Activated CD4-positive, alpha-beta T cell treated with anti-CD3 and anti-CD28 coated beads for 24 hours (primary cell): ENCODE results near the gene KCTD16.

Experiments used
- DNase-seq, 2 donors: peaks; one replicate each; pipeline ENCODE4 v3.0.0-alpha.2; 2020; ENCODE audit warnings: low read depth in 2 of 2

KCTD16 gene

GRCh38 chr5:144207875-144208444 is 37.3 kb downstream of the KCTD16 start:
- DNase-seq = no peak

DNA sequence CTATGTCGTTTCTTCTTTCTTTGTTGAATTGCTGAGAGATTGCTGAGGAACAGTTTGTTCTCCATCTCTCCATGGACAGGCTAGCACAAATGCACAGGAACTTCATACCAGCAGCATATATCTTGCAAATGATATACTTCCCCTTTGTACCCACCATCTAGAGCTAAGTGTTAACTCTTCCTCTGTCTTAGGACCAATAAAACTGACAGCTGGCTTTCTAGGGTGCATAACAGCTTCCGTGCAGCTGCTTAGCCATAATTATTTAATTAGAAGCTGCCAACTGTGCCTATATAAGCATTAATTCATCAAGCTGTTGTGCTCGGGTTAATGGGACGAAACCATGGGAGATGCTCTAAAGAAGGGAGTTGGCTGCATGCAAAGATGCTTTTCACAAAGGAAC is 38.7 kb downstream of the KCTD16 start:
- no peak for DNase-seq

DNA sequence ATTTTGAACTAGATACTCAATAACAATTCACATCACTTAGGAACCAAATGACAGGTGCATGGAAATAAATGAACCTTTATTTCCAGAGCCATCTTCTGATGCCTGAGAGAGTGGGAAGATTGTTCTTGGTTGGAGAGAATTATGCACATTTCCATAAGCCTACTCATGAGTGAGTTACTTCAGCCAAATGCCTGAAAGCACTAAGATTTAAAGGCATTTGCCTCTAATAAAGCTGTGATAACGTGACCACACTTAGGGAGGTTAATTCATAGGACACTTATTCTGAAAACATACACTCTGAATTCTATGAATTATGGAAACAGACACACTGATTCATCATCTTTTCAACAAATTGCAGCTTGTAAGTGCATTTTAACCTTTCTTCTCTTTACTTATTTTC is 40.0 kb downstream of the KCTD16 start:
- no peak for DNase-seq

DNA sequence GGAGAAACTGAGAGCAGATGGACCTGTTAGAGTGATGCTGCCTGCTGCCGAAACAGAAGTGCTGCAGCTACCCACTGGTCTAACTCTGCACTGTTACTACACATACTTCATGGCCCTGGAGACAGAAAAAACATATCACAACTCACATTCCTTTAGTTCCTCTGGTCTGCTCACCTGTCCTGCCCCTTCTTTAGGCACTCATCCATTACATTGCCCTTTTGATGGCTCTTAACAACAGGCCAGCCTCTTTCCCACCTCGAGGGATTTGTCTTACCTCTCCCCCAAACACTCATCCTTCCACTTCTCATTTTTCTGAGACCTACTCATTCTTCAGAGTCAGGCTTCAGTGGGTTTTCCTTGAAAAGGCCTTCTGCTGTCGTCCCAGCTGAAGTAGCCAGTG is 49.2 kb downstream of the KCTD16 start:
- DNase-seq = no peak

GRCh38 chr5:144227363-144227999 is 56.8 kb downstream of the KCTD16 start:
- no peak for DNase-seq

GRCh38 chr5:144230806-144231205 is 60.1 kb downstream of the KCTD16 start:
- DNase-seq = no peak

DNA sequence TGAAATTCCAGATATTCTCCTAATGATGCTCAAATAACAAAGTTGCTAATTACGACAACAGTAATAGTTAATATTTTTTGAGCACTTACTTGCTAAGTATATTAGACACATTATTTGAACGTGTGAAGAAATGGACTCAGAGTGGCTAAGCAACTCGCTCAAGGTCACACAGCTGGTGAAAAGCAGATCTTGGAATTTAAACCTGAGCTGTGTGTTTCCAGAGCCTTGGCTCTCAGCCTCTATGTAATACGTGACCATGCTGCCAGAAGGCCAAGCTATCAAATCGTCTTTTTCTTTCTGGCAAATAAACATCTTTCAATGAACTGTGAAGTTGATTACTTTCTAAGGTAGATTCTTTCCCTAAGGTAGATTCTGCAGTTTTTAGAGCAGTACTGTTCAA is 61.6 kb downstream of the KCTD16 start:
- DNase-seq = no peak

DNA sequence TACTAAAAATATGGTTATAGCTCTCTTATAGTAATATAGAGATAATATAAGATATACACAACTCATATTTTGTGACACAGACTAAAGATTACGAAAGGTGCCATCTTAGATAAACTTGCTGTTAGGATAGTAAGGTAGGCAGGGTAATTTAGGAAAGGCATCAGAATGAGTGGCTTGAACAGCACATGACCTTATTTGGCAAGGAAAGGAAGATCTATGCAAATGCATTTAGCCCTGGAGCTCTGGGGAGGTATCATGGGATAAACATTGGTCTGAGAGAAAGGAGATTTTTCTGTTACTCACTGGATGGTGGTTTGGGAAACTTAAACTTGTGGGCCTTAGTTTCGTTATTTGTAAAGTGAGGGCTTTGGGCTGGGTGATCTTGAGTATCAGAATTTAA is 65.8 kb downstream of the KCTD16 start:
- DNase-seq = no peak

DNA sequence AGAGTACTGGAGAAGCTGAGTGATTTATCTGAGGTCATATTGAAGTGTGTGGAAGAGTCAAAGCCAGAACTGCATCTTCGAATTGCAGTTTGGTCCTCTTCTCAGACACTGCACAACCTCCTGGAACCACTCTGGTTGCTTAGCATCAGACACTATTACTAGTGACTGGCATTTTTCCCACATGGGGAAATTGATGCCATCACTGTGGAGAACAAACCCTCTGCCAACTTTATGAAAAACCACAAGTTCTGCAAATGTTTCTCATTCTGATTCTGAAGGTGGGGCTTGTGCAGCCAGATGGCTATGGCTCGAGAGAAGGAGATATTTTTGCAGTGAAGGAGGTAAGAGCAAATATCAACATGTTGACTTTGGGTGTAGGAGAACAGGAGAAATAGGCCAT is 67.2 kb downstream of the KCTD16 start:
- DNase-seq = no peak

DNA sequence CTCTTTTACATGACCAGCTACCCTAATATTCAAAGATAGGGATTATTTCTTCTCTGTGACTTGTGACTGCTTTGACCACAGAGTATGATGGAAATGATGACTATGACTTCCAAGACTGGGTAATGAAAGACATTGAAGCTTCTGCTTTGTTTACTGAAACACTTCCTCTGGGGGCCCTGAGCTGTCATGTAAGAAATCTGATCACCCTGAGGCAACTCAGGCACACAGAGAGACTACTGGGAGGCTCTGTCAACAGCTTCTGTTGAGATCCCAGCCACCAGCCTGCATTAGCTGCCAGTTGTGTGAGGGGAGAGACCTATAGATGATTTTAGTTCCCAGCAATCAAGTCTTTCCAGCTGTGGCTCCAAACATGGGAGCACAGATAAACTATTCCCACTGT is 76.5 kb downstream of the KCTD16 start:
- DNase-seq = no peak

DNA sequence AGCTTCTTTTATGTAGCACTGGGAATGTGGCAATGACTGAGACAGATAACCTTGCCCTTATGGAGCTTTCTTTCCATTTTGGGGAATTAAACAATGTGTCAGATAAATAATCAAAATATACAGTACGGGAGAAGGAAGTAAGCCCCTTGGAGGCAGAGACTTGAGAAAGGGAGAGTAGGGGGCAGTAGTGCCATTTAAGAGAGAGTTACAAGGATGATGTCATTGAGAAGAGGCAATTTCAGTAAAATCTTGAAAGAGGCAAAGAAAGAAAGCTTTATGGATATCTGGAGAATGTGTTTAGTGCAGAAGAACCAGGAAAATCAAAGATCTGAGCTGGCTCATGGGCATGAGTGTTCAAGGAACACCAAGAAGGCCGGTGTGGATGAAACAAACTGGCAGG is 77.3 kb downstream of the KCTD16 start:
- DNase-seq = no peak

DNA sequence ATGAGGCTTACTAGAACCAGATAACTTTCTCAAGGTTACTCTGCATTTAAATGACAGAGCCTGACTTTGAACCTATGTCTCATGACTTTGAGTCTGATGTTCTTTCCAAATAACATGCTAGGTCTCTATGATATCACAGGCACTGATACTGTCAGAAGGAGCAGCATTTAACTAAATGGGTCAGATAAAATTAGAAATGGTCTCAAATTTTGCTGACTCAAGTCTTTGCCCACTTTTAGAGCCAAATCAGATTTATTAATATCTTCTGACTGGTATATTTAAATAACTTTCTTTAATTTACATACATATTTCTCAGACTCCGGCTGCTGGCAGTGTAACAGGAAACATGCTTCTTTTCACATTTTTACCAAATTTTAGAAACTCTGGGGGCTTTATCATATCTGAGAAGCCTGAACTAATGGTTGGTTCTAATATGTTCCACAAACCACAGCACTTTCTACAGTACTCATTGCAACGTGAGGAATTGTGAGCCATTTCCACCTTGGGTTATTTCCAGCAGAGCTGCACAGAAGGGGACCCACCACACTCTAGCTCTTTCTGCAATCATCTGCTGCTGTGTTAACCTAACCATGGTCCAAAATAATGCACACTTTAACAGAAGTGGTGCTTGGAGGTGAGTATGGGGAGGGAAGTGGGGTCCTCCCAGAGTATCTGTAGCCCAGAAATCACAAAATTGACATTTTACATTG is 79.2 kb downstream of the KCTD16 start:
- DNase-seq = no peak

- DNase-seq = no peak
Observed at GRCh38 chr5:144254552-144254951, 83.9 kb downstream of the KCTD16 start.

DNA sequence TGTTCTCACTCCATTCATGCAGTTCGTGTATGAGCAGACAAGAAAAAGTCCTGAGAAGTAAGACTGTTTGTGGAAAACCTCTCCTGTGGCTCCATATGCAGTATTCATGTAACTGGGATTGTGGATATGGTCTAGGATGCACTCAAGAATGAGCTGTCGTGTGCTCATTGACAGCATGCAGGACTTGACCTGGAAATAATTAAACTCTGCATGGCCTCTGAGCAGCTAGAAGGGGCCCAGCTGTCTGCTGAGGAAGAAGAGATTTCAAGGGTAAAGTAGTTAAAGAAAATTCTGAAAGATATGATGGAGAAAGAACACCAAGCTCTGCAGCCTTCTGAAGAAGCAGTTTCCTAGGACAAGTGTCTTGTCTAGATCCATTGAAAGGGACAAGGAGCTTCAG is 89.4 kb downstream of the KCTD16 start:
- no peak for DNase-seq

- no peak for DNase-seq
Observed at GRCh38 chr5:144265643-144266247, 95.1 kb downstream of the KCTD16 start.

DNA sequence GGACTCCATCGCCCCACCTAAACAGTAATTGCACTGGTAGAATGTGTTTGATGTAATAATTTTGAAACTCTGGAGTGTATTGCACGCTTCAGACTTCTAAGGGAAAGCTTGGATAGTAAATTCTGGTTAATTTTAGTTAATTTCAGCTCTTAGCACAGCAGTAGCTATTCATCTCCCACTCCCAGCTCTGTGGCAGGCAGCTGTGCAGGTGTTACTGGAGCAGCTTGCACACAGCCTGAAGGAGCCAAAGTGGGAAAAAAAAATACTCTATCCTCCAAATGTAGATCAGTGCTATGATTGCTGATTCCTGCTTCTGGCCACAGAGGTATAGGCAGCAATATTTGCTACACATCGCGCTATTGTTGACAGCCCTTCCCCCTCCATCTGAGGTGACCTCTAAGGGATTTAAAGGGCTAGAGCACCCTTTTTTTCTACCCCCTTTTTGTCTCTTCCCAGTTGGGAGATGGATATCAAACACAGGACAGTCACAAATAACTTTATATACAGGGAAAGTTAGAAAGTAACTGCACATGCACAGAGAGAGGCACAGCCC is 97.4 kb downstream of the KCTD16 start:
- no peak for DNase-seq

GRCh38 chr5:144273232-144274027 is 102.8 kb downstream of the KCTD16 start:
- no peak for DNase-seq

DNA sequence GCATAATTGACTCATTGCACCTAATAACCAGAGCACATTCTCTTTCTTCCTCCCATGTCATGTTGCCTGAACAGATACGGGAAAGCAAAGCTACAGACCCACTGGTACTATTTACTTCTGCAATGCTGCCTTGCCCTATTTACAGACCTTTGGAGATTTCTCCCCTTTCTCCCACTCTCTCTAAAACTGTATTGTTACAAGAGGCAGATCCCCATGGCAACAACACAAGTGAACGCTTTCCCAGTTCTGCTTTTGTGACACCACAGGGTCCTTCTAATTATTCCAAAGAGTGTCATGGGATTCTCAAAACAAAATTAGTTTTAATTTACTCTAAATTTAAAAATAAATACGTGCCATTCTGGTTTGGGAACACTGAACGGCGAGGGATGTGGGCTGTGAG is 104.7 kb downstream of the KCTD16 start:
- DNase-seq = no peak

DNA sequence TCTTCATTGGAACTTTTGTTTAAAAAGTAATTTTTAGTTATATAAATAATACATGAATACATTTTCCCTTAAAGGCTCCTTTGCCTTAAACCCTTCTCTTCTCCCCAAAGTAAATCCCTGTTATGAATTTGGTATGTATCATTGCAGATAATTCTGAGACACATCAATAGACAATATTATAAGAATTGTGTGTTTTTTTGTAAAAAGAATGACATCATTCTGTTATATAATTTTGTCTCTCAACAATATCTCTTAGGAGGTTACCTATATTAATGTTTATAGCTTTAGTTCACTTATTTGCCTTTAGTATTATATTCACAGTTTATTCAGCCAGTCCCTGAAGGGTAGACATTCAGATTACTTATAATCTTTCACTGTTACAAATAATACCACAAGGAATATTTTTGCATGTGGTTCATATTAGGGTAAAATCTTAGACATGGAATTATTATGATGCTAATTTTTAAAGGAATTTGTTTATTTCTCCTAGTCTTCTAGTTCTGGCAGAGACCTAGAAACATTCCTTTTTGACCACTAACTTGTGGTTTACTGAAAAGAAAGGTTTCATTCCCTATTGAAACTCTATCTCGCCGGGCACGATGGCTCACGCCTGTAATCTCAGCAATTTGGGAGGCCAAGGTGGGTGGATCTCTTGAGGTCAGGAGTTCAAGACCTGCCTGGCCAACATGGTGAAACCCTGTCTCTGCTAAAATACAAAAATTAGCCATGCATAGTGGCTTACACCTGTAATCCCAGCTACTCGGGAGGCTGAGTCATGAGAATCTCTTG is 105.6 kb downstream of the KCTD16 start:
- DNase-seq = no peak

DNA sequence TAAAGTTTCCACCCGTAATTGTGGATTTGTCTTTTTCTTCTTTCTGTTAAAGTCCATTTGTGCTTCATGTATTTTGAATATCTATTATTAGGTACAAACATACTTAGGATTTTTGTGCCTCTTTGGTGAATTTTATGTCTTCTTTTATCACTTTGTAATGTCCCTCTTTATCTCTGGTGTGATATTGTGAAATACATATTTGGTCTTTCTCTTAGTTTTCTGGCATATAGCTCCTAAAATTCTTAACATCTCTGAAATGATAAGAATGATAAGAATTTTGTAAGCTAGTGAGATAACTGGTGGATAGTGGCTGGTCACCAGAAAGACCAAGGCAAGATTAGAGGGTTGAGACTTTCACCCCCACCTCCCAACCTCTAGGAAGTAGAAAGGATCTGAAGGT is 111.1 kb downstream of the KCTD16 start:
- no peak for DNase-seq

- no peak for DNase-seq
Observed at GRCh38 chr5:144284036-144284435, 113.4 kb downstream of the KCTD16 start.
